Measurements from ENCODE around the gene NEXMIF.

DNA sequence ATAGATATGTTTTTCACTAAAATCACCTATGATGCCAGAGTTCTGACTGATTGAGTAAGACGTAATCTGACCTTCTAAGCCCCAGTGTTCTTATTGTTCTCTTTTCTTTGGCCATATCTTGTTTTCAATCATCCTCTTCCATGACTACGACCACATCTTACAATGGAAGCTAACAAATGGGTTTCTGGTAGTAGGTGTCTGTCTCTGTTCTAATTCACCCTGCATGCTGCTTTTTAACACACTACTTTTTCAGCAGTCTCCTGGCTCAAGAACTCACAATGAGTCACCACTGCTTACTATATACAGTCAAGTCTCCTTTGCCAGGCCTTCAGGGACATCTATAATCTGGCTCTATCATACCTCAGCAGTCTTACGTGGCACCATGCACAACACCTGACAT, 146.1 kb downstream of the NEXMIF start:
- TF ChIP-seq POLR2AphosphoS5 (IDR thresholded peaks at IDR 0.05; ENCODE audit: low read depth, low read length) (no peak), TAF1 (IDR thresholded peaks at IDR 0.05; ENCODE audit: borderline replicate concordance, insufficient read depth, low read length) (no peak), SIN3A (IDR thresholded peaks at IDR 0.05; ENCODE audit: borderline replicate concordance, insufficient read depth, low read length) (no peak)
- TF ChIP-seq, protein P1, sequence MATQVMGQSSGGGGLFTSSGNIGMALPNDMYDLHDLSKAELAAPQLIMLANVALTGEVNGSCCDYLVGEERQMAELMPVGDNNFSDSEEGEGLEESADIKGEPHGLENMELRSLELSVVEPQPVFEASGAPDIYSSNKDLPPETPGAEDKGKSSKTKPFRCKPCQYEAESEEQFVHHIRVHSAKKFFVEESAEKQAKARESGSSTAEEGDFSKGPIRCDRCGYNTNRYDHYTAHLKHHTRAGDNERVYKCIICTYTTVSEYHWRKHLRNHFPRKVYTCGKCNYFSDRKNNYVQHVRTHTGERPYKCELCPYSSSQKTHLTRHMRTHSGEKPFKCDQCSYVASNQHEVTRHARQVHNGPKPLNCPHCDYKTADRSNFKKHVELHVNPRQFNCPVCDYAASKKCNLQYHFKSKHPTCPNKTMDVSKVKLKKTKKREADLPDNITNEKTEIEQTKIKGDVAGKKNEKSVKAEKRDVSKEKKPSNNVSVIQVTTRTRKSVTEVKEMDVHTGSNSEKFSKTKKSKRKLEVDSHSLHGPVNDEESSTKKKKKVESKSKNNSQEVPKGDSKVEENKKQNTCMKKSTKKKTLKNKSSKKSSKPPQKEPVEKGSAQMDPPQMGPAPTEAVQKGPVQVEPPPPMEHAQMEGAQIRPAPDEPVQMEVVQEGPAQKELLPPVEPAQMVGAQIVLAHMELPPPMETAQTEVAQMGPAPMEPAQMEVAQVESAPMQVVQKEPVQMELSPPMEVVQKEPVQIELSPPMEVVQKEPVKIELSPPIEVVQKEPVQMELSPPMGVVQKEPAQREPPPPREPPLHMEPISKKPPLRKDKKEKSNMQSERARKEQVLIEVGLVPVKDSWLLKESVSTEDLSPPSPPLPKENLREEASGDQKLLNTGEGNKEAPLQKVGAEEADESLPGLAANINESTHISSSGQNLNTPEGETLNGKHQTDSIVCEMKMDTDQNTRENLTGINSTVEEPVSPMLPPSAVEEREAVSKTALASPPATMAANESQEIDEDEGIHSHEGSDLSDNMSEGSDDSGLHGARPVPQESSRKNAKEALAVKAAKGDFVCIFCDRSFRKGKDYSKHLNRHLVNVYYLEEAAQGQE (IDR thresholded peaks at IDR 0.05; ENCODE audit: insufficient read depth in 1 of 2, low read depth in 2 of 2, low read length in 2 of 2), result no peak

Data from PFSK-1 (cell line).